SW 1271 (cell line): ENCODE measurements around the gene PELI1.

Experiments used
- DNase-seq, 2 experiments: peaks; one replicate each; lab custom pipeline; 2025; lab: John Stamatoyannopoulos, UW

The PELI1 gene

GRCh38 chr2:64157792-64158191 is 13.6 kb upstream of the PELI1 start:
- DNase-seq, result no peak

GRCh38 chr2:64153811-64154210 is 9.6 kb upstream of the PELI1 start:
- no peak for DNase-seq

GRCh38 chr2:64151476-64151875 is 7.3 kb upstream of the PELI1 start:
- no peak for DNase-seq

- DNase-seq, result no peak
Observed at GRCh38 chr2:64145714-64146113, 1.5 kb upstream of the PELI1 start.

- DNase-seq, result no peak
Observed at GRCh38 chr2:64145119-64145518, 899 bp upstream of the PELI1 start.

- peak in 1 of 2 experiments; percentile 19 for DNase-seq
Observed at GRCh38 chr2:64143169-64144056, 807 bp downstream of the PELI1 start.

- DNase-seq, result no peak
Observed at GRCh38 chr2:64142741-64143168, 1.5 kb downstream of the PELI1 start.

- DNase-seq, result no peak
Observed at GRCh38 chr2:64141674-64142405, 2.4 kb downstream of the PELI1 start.

GRCh38 chr2:64140665-64141200 is 3.5 kb downstream of the PELI1 start:
- DNase-seq, result no peak

- DNase-seq, result no peak
Observed at GRCh38 chr2:64139956-64140355, 4.3 kb downstream of the PELI1 start.

GRCh38 chr2:64137996-64138395 is 6.2 kb downstream of the PELI1 start:
- no peak for DNase-seq

- DNase-seq, result no peak
Observed at GRCh38 chr2:64137567-64137966, 6.7 kb downstream of the PELI1 start.

- DNase-seq, result no peak
Observed at GRCh38 chr2:64135421-64135820, 8.8 kb downstream of the PELI1 start.

- no peak for DNase-seq
Observed at GRCh38 chr2:64134813-64135212, 9.4 kb downstream of the PELI1 start.

- no peak for DNase-seq
Observed at GRCh38 chr2:64133828-64134227, 10.4 kb downstream of the PELI1 start.

GRCh38 chr2:64133354-64133753 is 10.9 kb downstream of the PELI1 start:
- no peak for DNase-seq

- no peak for DNase-seq
Observed at GRCh38 chr2:64130333-64130732, 13.9 kb downstream of the PELI1 start.

GRCh38 chr2:64128943-64129391 is 15.3 kb downstream of the PELI1 start:
- DNase-seq, result no peak

- DNase-seq, result no peak
Observed at GRCh38 chr2:64128406-64128805, 15.8 kb downstream of the PELI1 start.

- DNase-seq, result no peak
Observed at GRCh38 chr2:64127119-64127518, 17.1 kb downstream of the PELI1 start.

GRCh38 chr2:64126601-64127000 is 17.6 kb downstream of the PELI1 start:
- DNase-seq, result no peak

- DNase-seq, result no peak
Observed at GRCh38 chr2:64124571-64124970, 19.6 kb downstream of the PELI1 start.

GRCh38 chr2:64124168-64124567 is 20.1 kb downstream of the PELI1 start:
- no peak for DNase-seq
